Measurements from ENCODE around the gene WWP2.
"Not testable (repeated sequence)": the region's sequence is repeated elsewhere in the genome, so short reads cannot be mapped to it uniquely, and the experiment has no call there.

Gene WWP2

DNA sequence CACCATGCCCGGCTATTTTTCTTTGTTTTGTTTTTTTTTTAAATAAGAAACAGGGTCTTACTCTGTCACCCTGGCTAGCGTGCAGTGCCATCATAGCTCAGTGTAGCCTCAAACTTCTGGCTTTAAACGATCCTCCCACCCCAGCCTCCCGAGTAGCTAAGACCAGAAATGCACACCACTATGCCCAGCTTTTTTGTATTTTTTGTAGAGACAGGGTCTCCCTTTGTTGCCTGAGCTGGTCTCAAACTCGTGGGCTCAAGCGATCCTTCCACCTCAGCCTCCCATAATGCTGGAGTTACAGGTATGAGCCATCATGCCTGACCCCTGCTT is 59.7 kb downstream of the WWP2 start:
- TF ChIP-seq, protein P1, sequence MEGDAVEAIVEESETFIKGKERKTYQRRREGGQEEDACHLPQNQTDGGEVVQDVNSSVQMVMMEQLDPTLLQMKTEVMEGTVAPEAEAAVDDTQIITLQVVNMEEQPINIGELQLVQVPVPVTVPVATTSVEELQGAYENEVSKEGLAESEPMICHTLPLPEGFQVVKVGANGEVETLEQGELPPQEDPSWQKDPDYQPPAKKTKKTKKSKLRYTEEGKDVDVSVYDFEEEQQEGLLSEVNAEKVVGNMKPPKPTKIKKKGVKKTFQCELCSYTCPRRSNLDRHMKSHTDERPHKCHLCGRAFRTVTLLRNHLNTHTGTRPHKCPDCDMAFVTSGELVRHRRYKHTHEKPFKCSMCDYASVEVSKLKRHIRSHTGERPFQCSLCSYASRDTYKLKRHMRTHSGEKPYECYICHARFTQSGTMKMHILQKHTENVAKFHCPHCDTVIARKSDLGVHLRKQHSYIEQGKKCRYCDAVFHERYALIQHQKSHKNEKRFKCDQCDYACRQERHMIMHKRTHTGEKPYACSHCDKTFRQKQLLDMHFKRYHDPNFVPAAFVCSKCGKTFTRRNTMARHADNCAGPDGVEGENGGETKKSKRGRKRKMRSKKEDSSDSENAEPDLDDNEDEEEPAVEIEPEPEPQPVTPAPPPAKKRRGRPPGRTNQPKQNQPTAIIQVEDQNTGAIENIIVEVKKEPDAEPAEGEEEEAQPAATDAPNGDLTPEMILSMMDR (IDR thresholded peaks at IDR 0.05; ENCODE audit: low read depth, low read length): no peak
- DNase-seq (ENCODE audit: low read depth in 2 of 2): no peak

DNA sequence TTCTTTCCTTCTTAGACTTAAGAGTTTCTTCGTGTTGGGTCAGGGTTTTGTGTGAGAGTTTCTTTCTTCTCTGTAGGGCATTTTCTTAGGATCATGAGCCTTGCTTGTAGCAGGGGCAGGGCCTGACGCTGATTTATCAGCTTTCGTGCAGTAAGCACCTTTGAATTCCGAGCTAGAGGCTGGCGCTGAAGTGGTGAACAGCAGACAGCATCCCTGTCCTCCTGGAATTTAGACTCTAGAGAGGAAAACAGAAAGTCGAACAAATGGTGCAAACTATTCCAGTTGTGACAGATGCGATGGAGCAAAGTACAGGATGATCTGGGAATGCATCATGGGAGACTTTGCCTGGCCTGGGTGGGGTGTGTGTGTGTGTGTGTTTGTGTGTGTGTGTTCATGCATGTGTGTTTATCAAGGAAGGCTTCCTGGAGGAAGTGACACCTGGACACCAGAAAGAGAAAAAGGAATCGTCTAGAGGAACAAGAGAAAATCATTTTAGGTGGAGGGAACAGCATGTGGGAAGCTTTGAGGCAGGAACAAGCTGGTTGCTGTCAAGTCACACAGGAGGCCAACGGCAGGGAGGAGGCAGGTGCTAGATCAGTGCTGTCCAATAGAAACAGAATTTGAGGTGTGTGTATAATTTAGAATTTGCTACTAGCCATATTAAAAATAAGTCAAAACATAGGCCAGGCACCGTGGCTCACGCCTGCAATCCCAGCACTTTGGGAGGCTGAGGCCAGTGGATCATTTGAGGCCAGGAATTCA is 60.2 kb downstream of the WWP2 start:
- no peak for DNase-seq (ENCODE audit: low read depth in 2 of 2)
- TF ChIP-seq, protein P1 (IDR thresholded peaks at IDR 0.05; ENCODE audit: low read depth, low read length): no peak
- H3K4me3 ChIP-seq (replicated peaks in 1 of 2; ENCODE audit: low read depth in 2 of 2, low read length in 2 of 2): no peak overlapping the region

More for the DNA sequence above, 59.7 kb downstream of the WWP2 start:
- H3K4me3 ChIP-seq (replicated peaks in 1 of 2; ENCODE audit: low read depth in 2 of 2, low read length in 2 of 2): no peak overlapping the region

DNA sequence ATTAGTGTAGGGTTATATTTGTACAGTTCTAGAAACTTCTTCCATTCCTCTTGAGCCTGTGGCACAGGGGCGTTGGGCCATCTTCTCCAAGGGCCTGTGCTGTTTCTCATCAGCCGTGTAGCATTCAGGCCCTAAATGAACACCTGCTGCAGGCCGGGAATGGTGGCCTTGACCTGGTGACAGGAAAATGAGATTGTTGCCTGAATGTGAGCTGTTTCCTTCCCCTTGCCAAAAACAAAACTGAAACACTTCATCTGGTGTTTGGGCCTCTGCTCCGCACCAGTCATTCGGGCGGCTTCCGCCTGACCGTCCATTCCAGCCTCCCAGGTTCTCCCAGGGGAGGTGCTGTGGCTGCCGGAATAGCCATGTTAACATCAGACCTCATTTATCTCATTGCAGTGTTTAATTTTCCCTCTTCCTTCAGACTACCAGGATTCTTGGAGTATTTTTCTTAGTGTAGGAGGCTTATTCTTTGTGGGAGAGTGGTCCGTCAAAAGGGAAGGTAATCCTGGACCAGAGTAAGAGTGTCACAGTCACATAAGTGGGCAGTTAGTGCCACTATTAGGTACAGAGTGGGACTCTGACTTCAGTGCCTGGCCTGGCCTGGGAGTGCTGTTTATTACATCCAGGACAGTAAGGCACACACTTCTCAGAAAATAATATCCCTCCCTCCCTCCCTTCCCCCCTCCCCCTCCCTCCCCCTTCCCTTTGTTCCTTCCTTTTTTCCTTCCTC is 61.9 kb downstream of the WWP2 start:
- no peak overlapping the region for H3K4me3 ChIP-seq (replicated peaks in 1 of 2; ENCODE audit: low read depth in 2 of 2, low read length in 2 of 2)
- TF ChIP-seq, protein P1 (IDR thresholded peaks at IDR 0.05; ENCODE audit: low read depth, low read length): no peak
- DNase-seq (ENCODE audit: low read depth in 2 of 2): peak; percentile 33 to 69

DNA sequence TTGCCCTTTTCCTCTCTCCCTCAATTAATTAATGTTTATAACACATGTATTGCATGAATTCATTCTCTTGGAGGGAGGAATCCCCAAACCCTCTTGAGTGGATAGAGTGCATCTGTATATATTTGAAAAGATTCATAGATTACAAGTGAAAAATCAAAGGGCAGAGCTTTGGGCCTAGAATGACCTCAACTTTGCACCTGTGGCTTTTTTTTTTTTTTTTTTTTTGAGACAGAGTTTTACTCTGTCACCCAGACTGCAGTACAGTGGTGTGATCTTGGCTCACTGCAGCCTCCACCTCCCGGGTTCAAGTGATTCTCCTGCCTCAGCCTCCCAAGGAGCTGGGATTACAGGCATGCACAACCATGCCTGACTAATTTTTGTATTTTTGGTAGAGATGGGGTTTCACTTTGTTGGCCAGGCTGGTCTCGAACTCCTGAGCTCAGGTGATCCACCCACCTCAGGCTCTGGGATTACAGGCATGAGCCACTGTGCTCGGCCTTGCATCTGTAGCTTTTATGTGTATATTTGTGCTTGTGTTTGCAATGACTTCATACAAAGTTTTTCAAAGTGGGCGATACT is 62.5 kb downstream of the WWP2 start:
- H3K4me3 ChIP-seq (replicated peaks in 1 of 2; ENCODE audit: low read depth in 2 of 2, low read length in 2 of 2); DNase-seq (ENCODE audit: low read depth in 2 of 2): not testable (repeated sequence)

DNA sequence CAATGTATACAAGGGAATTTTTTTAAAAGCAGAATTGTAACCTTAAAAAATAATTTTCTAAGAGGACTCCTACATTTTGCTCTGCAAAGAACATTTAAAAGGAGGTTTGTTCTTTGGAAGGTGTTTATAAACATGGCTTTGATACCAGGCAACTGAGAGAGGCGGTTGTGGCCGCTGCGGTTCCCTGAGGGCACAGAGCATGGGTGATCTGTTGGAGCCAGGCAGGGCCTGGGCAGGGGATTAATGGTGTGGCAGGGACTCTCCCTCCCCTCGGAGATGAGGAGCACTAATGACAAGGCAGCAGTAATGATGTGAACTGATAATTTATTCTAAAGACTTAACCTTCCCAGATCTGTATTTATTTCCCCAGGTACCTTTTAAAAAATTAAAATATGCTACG is 65.4 kb downstream of the WWP2 start:
- TF ChIP-seq, protein P1 (IDR thresholded peaks at IDR 0.05; ENCODE audit: low read depth, low read length): no peak
- no peak overlapping the region for H3K4me3 ChIP-seq (replicated peaks in 1 of 2; ENCODE audit: low read depth in 2 of 2, low read length in 2 of 2)
- DNase-seq (ENCODE audit: low read depth in 2 of 2): no peak

DNA sequence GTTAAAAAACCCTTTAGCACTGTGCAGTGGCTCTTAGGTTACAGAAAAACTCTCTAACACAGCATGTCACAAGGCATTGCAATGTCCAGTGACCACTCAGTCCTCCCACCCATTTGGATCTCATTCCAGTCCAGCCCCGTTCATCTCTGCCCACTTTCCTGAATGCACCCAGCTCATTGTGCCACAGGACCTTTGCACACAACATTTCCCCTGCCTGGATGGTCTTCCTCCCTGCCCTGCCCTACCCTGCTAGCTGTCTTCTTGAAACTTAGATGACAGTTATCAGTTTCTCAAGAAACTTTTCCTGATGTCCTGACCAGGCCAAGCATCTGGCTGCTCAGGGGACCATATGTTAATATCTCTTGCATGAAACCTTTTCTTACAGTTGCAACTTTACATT is 67.2 kb downstream of the WWP2 start:
- H3K4me3 ChIP-seq (replicated peaks in 1 of 2; ENCODE audit: low read depth in 2 of 2, low read length in 2 of 2): no peak overlapping the region
- DNase-seq (ENCODE audit: low read depth in 2 of 2): no peak
- TF ChIP-seq, protein P1 (IDR thresholded peaks at IDR 0.05; ENCODE audit: low read depth, low read length): no peak

DNA sequence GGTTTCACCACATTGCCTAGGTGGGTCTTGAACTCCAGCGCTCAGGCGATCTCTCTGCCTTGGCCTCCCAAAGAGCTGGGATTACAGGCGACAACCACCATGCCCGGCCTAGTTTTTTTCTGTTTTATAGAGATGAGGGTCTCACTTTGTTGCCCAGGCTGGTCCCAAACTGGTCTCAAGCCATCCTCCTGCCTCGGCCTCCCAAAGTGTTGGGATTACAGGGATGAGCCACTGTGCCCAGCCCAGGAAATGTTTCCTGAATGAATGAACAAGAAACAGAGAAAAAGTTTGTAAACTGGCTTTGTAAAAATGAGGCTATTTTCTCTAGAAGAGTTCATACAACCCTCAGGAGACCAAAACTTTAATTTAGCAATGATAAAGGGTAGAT is 68.0 kb downstream of the WWP2 start:
- no peak overlapping the region for H3K4me3 ChIP-seq (replicated peaks in 1 of 2; ENCODE audit: low read depth in 2 of 2, low read length in 2 of 2)
- TF ChIP-seq, protein P1 (IDR thresholded peaks at IDR 0.05; ENCODE audit: low read depth, low read length): no peak
- no peak for DNase-seq (ENCODE audit: low read depth in 2 of 2)
